Measurements from ENCODE around the gene NOD2. TPM values are rescaled to one million over a fixed set of nuclear protein-coding genes. Genes with fewer than 3 reads are reported as not detected.

Gene NOD2
- total and polyA plus RNA-seq, 2 experiments from 2014 or later, result 0.05 TPM; not detected in 1

- Histone ChIP-seq H3K9me3 (ENCODE audit: low read depth) (no peaks in the 10 kb centered on the region), H3K27me3 (no peaks in the 10 kb centered on the region), H3K36me3 (no peaks in the 10 kb centered on the region), H3K27ac (no peak overlapping the region), H3K4me3 (no peak overlapping the region), H3K4me1 (ENCODE audit: low read depth) (no peaks in the 10 kb centered on the region)
- TF ChIP-seq, protein P1, sequence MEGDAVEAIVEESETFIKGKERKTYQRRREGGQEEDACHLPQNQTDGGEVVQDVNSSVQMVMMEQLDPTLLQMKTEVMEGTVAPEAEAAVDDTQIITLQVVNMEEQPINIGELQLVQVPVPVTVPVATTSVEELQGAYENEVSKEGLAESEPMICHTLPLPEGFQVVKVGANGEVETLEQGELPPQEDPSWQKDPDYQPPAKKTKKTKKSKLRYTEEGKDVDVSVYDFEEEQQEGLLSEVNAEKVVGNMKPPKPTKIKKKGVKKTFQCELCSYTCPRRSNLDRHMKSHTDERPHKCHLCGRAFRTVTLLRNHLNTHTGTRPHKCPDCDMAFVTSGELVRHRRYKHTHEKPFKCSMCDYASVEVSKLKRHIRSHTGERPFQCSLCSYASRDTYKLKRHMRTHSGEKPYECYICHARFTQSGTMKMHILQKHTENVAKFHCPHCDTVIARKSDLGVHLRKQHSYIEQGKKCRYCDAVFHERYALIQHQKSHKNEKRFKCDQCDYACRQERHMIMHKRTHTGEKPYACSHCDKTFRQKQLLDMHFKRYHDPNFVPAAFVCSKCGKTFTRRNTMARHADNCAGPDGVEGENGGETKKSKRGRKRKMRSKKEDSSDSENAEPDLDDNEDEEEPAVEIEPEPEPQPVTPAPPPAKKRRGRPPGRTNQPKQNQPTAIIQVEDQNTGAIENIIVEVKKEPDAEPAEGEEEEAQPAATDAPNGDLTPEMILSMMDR (IDR thresholded peaks at IDR 0.05; ENCODE audit: low read depth, low read length), result no peak
- DNase-seq (ENCODE audit: low read depth in 1 of 2, low spot score in 1 of 2), result no peak
Observed at GRCh38 chr16:50651835-50652438, 41.5 kb upstream of the NOD2 start.

GRCh38 chr16:50652836-50653425 is 40.5 kb upstream of the NOD2 start:
- Histone ChIP-seq H3K9me3 (ENCODE audit: low read depth) (no peaks in the 10 kb centered on the region), H3K4me3 (no peak overlapping the region), H3K27ac (no peak overlapping the region), H3K4me1 (ENCODE audit: low read depth) (no peaks in the 10 kb centered on the region), H3K36me3 (no peaks in the 10 kb centered on the region), H3K27me3 (no peaks in the 10 kb centered on the region)
- no peak for DNase-seq (ENCODE audit: low read depth in 1 of 2, low spot score in 1 of 2)
- TF ChIP-seq, protein P1 (IDR thresholded peaks at IDR 0.05; ENCODE audit: low read depth, low read length), result no peak

- Histone ChIP-seq H3K27me3 (no peaks in the 10 kb centered on the region), H3K4me1 (ENCODE audit: low read depth) (no peaks in the 10 kb centered on the region), H3K4me3 (no peak overlapping the region), H3K27ac (no peak overlapping the region), H3K36me3 (no peaks in the 10 kb centered on the region), H3K9me3 (ENCODE audit: low read depth) (no peaks in the 10 kb centered on the region)
- no peak for DNase-seq (ENCODE audit: low read depth in 1 of 2, low spot score in 1 of 2)
- TF ChIP-seq, protein P1 (IDR thresholded peaks at IDR 0.05; ENCODE audit: low read depth, low read length), result no peak
Observed at GRCh38 chr16:50653633-50654519, 39.5 kb upstream of the NOD2 start.

DNA sequence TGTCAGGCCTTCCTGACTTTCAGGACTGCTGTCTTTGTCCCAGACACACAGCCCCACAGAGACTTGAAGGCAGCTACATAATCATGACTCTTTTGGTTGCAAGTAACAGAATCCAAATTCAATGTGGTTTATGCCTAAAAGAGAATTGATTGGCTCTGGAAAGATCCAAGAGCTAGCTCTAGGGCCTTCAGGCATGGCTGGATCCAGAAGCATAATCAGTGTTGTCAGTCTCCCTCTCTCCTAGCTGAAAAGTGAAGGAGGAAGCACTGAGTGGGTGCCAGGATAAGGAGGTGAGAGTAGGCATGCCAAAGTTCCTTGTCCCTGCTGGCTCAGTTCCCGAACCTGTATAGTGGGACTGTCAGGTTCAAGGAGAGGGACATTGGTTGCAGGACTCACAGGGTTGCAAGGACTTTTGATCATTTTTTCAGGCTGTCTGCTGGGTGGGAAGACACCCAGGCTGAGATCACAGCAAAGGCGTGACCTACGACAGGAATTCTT is 37.8 kb upstream of the NOD2 start:
- no peak for DNase-seq (ENCODE audit: low read depth in 1 of 2, low spot score in 1 of 2)
- TF ChIP-seq, protein P1 (IDR thresholded peaks at IDR 0.05; ENCODE audit: low read depth, low read length), result no peak

GRCh38 chr16:50657241-50657640 is 36.2 kb upstream of the NOD2 start:
- Histone ChIP-seq H3K36me3 (no peaks in the 10 kb centered on the region), H3K4me3 (no peak overlapping the region), H3K9me3 (ENCODE audit: low read depth) (no peaks in the 10 kb centered on the region), H3K27me3 (no peaks in the 10 kb centered on the region), H3K27ac (no peak overlapping the region), H3K4me1 (ENCODE audit: low read depth) (no peaks in the 10 kb centered on the region)
- TF ChIP-seq, protein P1 (IDR thresholded peaks at IDR 0.05; ENCODE audit: low read depth, low read length), result no peak
- peak in 1 of 2 donors; percentile 45 for DNase-seq (ENCODE audit: low read depth in 1 of 2, low spot score in 1 of 2)

More for the DNA sequence above, 37.8 kb upstream of the NOD2 start:
- Histone ChIP-seq H3K27ac (no peak overlapping the region), H3K4me1 (ENCODE audit: low read depth) (no peaks in the 10 kb centered on the region), H3K36me3 (no peaks in the 10 kb centered on the region), H3K9me3 (ENCODE audit: low read depth) (no peaks in the 10 kb centered on the region), H3K27me3 (no peaks in the 10 kb centered on the region), H3K4me3 (no peak overlapping the region)
